ENCODE data around the gene TARS3.

GRCh38 chr15:101637516-101637915, 86.8 kb downstream of the TARS3 start:
- TF ChIP-seq CTCF (IDR thresholded peaks at IDR 0.05; ENCODE audit: low read depth, low read length) (no peak), EZH2phosphoT487 (IDR thresholded peaks at IDR 0.05; ENCODE audit: low read depth) (no peak)

Measured in OCI-LY3 (cell line).